HG02623 (cell line): ENCODE results near the gene THBS1.

Experiments used
- ATAC-seq: cut with Tn5 transposase; IDR thresholded peaks from one replicate; pipeline ENCODE4 v1.9.1; 2021; ENCODE audit warnings: moderate library complexity; ENCODE audit not compliant: unreplicated experiment

The THBS1 gene

DNA sequence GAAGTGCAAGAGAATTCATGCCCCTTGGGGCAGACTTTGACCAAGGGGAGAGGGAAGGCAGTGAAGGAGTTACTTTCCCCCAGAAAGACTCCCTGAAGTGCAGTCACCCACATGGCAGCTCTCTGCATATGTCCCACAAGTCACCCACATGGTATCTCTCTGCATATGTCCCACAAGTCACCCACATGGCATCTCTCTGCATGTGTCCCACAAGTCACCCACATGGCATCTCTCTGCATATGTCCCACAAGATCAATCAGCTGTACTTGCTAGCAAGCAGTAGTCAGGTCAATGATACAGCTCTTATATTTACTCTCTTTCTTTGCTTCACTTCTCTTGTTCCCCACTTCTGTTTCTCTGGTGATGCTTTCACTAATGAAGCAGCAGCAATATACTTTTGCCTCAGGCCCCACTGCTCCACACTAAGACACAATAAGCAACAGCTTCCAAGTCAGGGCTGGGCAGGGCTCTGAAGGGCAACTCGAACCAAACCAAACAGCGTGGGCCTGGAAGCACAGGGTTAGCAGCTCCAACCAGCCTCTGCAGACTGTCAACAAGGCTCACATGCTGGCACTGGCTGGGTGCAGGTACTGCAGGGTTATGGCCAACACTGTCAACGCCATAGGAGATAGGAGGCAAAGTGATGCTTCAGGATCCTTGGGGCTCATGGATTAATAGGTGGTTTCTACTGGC is 46.7 kb downstream of the THBS1 start:
- ATAC-seq: no peak

DNA sequence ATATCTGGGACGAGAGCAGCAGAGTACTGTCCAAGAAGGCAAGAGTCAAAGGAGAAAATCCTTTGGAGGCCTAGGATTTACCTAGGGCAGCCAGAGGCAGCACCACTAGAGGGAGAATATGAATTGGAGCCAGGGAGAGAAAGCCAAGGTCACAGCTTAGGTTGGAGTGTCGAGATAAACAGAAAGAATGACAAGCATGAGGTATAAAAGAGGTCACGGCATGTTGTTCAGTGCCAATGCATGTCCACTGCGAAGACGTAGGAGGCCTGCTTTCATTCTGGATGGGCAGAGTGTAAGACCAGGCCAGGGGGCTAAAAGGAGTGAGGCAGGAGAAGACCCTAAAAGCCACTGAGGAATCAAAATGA is 47.2 kb downstream of the THBS1 start:
- no peak for ATAC-seq

DNA sequence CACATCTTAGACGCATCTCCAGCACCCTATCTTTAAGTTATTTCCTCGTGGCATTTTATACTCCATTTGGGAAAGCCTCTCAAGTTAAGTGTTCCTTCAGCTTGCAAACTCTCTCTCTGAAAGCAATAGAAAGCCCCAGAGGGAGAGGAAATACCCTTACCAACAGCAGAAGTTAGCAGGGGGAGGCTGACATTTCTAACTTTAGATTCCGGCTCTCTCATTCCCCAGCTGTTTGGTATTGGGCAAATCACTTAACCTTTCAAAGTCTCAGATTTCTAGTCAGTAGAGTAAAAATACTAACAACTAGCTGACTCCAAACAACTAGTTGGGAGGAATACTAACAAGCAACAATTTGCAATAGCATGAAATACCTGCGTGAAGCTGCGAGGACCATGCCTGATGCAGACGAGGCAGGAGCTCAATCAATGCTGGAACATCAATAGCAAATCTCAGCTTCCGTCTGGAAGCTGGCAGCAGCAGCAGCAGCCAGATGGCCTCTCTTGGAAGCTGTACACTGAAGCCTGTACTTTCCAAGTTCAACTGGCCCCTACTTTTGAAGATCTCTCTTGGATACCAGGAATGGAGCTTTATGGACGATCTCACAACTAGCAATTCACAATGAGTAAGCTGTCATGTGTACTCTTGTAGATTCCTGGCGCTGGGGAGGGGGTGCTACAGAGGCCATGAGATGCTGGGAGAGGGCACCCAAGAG is 47.8 kb downstream of the THBS1 start:
- no peak for ATAC-seq

DNA sequence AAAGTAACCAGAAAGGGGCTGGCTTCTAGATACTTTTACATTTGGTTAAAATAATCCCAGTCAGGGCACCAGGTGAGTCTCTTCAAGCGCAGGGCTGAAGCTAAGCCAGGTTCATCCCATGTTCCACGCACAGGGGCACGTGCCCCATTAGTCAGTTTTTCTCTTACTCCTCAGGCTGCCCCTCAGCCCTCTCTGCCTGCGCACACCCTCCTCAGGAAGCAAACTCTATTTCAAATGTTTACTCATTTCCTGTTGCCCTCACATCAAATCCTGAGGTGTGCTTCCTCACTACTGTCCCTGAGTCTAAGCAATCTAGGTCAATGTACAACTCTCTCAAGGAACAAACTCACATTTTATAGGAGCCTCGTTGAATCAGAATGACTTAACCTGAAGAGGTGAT is 48.5 kb downstream of the THBS1 start:
- ATAC-seq: no peak

DNA sequence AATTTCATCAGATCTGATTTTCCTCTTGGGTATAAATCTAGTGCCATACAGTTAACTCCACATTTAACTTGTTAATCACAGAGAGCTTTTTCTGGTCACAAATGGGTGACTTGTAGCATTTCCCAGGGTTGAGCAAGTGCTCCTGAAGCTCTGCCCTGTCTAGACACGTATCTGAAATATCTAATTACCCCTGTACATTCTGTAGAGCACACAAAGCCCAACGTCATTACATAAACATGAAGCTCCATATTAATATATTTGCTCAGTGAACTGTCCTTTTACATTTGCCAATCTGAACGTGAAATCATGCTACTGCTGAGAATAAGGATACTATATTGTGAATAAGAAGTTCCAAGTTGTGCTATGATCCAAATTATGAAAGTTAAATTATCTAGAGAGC is 49.0 kb downstream of the THBS1 start:
- no peak for ATAC-seq

DNA sequence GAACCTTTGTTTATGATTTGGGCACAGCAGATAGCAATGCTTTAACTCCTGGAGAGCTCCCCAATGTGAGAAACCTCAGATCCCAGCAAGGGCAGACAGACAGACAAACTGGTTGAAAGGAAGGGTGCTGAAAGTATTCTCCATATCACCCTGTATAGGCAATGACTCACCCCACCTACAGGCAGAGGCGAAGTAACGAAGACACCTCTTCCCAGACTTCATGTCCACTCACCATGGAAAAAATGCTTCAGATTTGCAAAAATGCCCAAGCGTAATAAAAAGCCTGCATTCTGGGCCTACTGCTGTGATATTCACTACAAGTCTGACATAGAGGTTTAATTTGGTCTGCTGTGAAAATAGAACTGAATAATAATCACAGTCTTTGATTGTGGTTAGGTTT is 50.5 kb downstream of the THBS1 start:
- ATAC-seq: no peak

DNA sequence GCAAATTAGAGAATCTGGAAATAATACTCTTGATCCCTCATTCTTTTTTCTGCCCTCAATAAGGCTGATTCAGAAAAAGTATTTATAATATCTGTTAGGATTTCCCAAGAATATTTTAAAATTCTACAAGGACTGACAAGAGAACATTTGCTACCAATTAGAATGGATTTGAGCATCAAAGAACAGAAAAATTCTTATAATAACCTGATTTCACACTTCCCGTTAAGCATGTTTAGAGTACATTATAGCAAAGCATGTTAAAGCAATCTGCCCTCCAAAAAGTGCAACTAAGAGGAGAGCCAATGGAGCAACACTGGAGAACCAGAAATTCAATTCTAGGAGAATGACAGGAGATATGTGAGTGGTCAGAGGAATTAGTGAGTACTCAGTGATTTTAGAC is 57.2 kb downstream of the THBS1 start:
- no peak for ATAC-seq

DNA sequence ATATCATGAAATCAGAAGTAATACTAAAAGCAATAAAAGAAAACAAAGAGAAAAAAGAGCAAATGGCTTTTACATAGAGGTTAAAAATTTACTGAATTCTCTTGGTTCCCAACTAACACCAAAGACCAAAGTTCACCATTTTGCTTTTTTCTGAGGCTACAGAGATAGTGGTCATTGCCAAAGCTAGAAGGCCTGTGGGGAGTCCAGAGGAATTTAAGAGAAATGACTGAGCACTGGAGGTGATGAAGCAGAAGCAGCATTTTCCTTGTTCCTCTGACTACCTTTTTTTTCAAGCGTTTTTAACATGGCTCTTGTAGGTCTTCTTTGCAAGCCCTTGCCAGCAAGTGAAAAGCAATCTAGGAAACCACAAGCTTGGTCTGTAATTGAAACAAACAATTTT is 58.2 kb downstream of the THBS1 start:
- no peak for ATAC-seq

DNA sequence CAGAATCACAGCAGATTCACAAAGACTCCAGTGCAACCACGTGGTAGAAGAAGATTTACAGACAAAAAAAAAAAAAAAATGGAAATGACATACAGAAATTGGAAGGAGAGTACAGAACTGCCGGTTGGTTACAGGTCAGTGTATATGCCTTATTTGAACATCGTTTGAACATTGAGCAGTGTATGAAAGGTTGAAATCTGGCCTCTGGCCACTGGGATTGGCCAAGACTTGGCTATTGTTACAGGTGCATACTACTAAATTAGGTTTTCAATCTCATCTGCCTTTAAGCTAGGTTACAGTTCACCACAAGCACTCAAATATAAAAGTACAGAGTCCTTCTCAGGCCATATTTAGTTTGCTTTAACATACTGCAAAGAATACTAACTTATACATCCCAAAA is 59.8 kb downstream of the THBS1 start:
- ATAC-seq: no peak

DNA sequence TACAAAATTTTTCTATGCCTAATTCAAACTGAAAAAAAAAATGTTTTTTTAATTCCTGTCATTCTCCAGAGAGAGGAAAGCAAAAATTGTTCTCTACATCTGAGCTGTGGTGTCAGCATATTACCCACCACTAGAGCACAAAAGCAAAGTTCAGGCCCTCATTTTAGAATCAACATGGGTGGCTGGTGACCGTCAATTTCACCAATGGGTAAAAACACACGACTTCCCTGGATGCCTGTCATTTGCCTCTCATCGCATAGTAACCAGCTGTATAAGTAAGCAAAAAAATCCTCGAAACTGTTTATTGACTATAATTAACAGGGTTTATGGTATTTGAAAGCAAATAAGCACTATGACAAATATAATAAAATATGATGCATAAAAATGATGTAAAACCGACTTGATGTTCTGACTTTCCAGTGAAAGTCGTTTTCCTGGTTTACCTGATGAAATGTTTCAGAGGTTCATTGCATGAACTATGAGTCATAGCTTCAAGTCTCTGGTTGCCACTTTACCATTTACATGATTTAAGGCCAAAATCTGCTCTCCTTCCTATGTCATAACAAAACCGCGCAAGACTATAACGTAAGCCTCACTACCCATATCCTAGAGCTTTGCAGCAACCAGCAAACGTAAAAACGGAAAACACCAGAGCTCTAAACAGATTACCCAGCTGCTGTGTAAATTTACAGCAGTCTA is 60.5 kb downstream of the THBS1 start:
- no peak for ATAC-seq

DNA sequence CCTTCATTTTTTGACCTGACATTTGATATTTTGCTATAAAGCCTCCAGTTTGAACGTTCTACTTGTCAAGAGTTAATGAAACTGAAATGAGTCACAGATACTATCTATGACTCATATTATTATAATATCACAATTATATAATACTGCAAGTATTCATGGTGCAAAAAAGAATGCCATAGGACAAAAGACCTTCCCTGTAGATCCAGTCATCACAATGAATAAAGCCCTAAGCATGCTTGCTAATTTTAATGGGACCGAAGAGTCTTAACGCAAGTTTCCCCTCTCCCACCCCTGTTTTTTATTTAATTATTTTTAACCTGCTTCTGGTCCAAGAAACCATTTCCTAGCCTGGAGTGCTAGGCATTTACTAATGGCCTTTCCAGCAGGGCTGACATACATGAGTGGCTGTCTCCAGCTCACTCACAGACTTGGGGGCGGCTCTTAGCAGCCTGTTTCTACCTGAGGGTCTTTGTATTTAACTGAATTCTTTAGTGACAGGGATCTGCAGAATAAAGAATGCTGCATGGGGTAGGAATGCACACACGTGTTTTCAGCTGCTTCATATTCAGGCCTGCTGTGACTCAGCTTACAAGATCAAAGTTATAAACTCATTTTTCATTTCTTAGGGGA is 61.2 kb downstream of the THBS1 start:
- ATAC-seq: no peak

DNA sequence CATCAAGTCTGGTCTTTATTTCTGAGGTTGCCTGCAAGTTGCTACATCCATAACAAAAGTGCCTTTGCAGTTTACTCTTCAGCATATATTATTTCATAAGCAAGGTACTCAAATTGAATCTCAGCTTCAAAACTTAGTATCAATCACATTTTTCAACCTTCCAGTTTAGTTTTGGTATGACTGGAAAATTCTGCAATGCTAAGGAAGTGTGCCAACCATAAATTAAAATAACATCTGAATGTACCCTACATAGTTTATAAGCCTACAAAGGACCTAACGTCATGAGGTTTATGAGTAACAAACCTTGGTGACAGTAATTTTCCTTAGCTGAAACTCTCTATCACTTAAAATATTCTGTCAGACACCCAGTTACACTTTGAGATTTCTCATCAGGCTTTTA is 62.8 kb downstream of the THBS1 start:
- no peak for ATAC-seq

DNA sequence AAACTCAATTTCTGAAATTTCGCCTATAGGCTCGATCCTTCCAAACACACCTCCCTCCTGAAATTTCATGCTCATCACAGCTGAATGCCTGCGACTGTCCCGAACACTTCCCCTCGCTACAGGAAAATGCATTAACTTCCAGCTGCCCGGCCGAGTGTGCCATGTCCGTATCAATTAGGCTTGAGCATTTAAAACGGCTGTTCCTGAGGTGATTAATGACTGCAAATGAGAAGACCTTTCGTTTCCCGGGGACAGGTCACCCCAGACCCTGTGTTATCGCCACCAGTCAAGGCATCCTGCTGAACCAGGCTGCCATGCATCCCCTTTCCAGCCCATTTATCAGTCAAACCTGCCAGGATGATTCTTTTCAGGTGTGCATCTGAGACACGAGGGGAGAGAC is 63.3 kb downstream of the THBS1 start:
- no peak for ATAC-seq

DNA sequence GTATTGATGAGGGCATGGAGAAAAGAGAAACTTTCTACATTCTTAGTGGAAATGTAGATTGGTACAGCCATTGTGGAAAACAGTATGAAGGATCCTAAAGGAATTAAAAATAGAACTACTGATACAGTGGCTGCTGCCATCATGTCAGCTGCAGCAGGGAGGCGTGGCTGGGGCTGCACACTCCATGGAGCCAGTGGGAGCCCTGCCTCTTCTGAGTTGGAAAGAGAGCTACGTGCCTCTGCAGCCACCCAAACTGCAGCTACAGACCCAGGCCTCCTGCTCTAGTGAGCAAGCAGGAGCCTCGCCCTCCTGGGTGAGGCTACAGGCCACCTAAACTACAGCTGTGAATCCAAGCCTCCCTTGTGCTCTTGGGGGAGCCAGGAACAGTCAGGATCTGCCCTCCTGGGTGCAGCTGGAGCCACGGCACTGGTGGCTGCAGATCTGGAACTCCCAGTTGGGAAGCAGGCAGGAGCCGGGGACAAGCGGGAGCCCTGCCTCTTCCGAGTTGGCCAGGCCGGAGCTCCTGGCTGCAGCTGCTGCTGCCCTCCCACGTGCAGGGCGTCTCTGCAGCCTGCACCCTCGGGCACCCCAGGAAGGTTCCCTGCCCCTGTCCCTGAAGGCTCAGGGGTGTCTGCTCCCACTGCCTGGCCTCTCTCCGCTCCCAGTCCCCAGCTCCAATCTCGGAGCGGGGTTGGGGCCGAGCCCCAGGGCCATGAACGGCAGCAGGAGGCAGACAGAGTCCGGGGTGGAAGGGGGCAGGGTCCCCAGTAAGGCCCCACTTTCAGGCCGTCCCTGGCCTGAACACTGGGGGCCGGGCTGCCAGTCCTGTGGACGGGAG is 64.5 kb downstream of the THBS1 start:
- ATAC-seq: no peak

DNA sequence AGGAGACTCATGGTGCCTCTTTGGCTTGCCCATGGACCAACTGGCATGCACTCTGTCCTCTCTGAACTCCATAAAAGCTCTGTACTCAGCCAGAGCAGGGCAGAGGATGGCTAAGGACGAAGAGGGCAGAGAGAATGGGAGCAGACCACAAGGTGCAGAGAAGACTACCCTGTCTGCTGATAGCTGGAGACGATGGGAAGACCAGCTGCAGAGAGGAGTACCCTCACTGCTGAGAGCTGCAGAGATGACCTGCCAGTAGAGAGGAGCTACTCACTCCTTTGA is 65.0 kb downstream of the THBS1 start:
- no peak for ATAC-seq

DNA sequence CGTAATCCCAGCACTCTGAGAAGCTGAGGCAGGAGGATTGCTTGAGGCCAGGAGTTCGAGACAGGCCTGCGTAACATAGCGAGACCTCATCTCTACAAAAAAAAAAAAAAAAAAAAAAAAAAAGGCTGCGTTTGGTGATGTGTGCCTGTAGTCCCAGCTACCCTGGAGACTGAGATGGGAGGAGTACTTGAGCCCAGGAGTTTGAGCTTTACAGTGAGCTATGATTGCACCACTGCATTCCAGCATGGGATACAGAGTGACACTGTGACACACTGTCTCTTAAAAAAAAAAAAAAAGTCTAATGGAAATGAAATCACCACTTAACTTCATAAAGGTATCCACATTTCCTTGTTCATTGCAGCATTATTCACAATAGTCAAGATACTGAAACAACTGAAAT is 65.5 kb downstream of the THBS1 start:
- ATAC-seq: no peak
